ENCODE measurements around the gene PHF21B. TPM values are rescaled to one million over a fixed set of nuclear protein-coding genes. Genes with fewer than 3 reads are reported as not detected.
A peak's percentile ranks its signal among the peaks of the same experiment; 100 is the strongest.

Gene PHF21B
- total RNA-seq, 1 experiment from 2014 or later = not detected

- in situ Hi-C loops (cut with HindIII; ENCODE audit: low pct_unique_long_range_greater_than_20kb, low sequenced_read_pairs) = no loop called here
- DNase-seq (ENCODE audit: low read depth) = no peak
Measured at GRCh38 chr22:44996120-44996519, 13.7 kb downstream of the PHF21B start.

GRCh38 chr22:44995715-44996114 is 14.1 kb downstream of the PHF21B start:
- DNase-seq (ENCODE audit: low read depth) = no peak
- in situ Hi-C loops (cut with HindIII; ENCODE audit: low pct_unique_long_range_greater_than_20kb, low sequenced_read_pairs) = no loop called here

- no peak for DNase-seq (ENCODE audit: low read depth)
- in situ Hi-C loops (cut with HindIII; ENCODE audit: low pct_unique_long_range_greater_than_20kb, low sequenced_read_pairs) = no loop called here
Measured at GRCh38 chr22:44995105-44995514, 14.7 kb downstream of the PHF21B start.

DNA sequence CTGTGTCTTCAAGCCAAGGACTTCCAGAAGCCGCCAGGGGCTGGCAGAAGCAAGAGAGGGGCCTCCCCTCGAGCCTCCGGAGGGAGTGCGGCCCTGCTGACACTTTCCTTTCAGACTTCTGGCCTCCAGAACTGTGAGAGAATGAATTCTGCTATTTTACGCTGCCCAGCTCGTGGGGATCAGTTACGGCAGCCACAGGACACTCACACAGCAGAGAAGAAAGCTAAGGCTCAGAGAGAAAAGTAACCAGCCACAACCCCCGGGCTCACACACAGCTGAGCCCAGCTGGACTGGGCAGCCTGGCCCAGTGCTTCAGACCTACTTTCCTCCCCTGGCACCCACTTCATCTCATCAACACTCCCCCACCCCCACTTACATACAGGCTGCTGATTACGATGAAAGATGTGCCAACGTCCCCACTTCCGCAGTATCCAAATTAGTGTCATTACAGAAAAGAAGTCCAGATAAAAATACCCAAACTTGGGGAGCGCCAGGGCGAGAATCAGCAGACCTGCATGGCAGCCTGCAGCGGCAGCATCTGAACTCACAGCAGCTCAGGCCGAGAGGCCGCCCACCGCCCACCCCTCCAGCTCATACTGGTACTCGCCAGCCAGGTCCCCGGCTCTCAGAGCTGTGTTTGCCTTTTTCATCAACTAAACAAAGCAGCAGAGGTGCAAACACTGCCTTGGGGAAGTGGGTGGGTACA is 15.3 kb downstream of the PHF21B start:
- in situ Hi-C loops (cut with HindIII; ENCODE audit: low pct_unique_long_range_greater_than_20kb, low sequenced_read_pairs) = no loop called here
- no peak for DNase-seq (ENCODE audit: low read depth)

- DNase-seq (ENCODE audit: low read depth) = no peak
- in situ Hi-C loops (cut with HindIII; ENCODE audit: low pct_unique_long_range_greater_than_20kb, low sequenced_read_pairs) = no loop called here
Measured at GRCh38 chr22:44992166-44992565, 17.6 kb downstream of the PHF21B start.

GRCh38 chr22:44991218-44991617 is 18.6 kb downstream of the PHF21B start:
- no peak for DNase-seq (ENCODE audit: low read depth)
- in situ Hi-C loops (cut with HindIII; ENCODE audit: low pct_unique_long_range_greater_than_20kb, low sequenced_read_pairs) = no loop called here

DNA sequence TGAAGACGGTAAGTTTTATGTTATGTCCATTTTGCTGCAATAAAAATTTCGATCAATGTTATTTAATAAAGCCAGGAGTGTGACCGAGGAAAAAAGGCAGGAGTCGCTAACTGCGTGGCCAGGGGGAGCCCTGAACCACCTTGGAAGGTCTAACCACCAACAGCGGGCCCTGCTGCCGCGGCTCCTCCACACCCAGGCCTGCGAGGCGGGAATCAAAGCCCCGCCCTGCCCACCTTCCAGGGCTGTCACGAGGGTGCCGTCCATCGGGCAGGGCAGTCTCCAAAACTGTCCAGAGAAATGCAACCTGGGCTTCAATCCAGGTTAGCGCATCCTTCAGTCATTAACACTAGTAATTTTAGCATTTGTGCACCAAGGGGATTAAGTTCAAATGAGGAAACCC is 19.0 kb downstream of the PHF21B start:
- no peak for DNase-seq (ENCODE audit: low read depth)
- in situ Hi-C loops (cut with HindIII; ENCODE audit: low pct_unique_long_range_greater_than_20kb, low sequenced_read_pairs) = no loop called here

- in situ Hi-C loops (cut with HindIII; ENCODE audit: low pct_unique_long_range_greater_than_20kb, low sequenced_read_pairs) = no loop called here
- no peak for DNase-seq (ENCODE audit: low read depth)
Measured at GRCh38 chr22:44990328-44990727, 19.5 kb downstream of the PHF21B start.

DNA sequence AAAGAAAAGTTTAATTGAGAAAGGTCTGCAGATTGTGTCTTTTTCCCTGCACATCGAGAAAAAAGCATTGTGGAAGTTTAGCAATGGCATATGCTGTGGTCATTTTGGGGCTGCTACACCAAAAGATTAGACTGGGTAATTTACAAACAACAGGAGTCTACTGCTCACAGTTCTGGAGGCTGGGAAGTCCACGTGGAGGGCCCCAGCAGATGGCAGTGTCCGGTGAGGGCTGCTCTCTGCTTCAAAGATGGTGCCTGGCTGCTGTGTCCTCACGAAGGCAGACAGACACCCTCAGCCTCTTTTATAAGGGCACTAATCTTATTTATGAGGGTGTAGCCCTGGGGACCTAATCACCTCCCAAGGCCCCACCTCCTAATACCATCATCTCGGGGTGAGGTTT is 21.1 kb downstream of the PHF21B start:
- in situ Hi-C loops (cut with HindIII; ENCODE audit: low pct_unique_long_range_greater_than_20kb, low sequenced_read_pairs) = no loop called here
- no peak for DNase-seq (ENCODE audit: low read depth)

DNA sequence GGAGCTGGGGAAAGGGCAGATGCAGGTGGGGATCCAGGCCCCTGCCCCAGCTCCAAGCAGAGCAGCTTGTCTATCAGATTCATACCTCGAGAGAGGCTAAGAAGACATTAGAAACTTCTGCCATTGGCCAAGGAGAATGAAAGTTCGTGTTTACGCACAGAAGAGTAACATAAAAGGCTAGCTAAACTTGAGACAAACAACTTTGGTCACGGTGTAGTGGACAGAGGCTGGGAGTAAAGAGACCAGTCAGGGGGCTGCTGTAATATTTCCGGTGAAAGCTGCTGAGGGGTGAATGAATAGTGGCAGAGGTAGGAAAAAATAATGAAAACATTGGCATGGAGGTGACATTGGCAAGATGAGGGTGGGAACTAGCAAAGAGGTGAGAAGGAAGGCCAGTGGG is 22.9 kb downstream of the PHF21B start:
- in situ Hi-C loops (cut with HindIII; ENCODE audit: low pct_unique_long_range_greater_than_20kb, low sequenced_read_pairs) = no loop called here
- DNase-seq (ENCODE audit: low read depth) = no peak

GRCh38 chr22:44985906-44986527 is 23.8 kb downstream of the PHF21B start:
- in situ Hi-C loops (cut with HindIII; ENCODE audit: low pct_unique_long_range_greater_than_20kb, low sequenced_read_pairs) = no loop called here
- no peak for DNase-seq (ENCODE audit: low read depth)

- DNase-seq (ENCODE audit: low read depth) = no peak
- in situ Hi-C loops (cut with HindIII; ENCODE audit: low pct_unique_long_range_greater_than_20kb, low sequenced_read_pairs) = no loop called here
Measured at GRCh38 chr22:44983878-44984482, 25.8 kb downstream of the PHF21B start.

GRCh38 chr22:44982445-44982844 is 27.4 kb downstream of the PHF21B start:
- DNase-seq (ENCODE audit: low read depth) = no peak

GRCh38 chr22:44981857-44982256 is 27.9 kb downstream of the PHF21B start:
- DNase-seq (ENCODE audit: low read depth) = no peak
- in situ Hi-C loops (cut with HindIII; ENCODE audit: low pct_unique_long_range_greater_than_20kb, low sequenced_read_pairs) = no loop called here

More at GRCh38 chr22:44982445-44982844, 27.4 kb downstream of the PHF21B start:
- in situ Hi-C loops (cut with HindIII; ENCODE audit: low pct_unique_long_range_greater_than_20kb, low sequenced_read_pairs) = no loop called here

DNA sequence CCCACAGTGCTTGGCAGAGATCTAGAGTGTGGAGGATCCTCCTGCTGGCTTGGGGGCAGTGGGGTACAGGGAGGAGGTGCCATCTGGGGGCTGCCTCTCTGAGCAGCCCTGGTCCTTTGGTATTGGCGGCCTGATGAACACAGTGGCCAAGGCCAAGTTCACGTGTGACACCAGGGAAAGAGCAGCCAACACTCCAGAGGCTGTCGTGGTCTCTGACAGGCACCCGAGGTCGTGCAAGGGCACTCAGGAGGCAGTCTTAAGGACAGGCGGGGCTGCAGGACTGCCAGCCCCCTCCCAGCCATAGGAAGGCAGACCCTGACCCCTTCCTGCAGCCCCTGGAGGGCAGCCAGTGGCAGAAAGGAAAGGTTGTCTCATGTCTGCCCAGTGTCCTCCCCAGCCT is 30.7 kb downstream of the PHF21B start:
- no peak for DNase-seq (ENCODE audit: low read depth)
- in situ Hi-C loops (cut with HindIII; ENCODE audit: low pct_unique_long_range_greater_than_20kb, low sequenced_read_pairs) = no loop called here

- in situ Hi-C loops (cut with HindIII; ENCODE audit: low pct_unique_long_range_greater_than_20kb, low sequenced_read_pairs) = no loop called here
Measured at GRCh38 chr22:44975427-44976262, 34.2 kb downstream of the PHF21B start.

GRCh38 chr22:44974454-44974853 is 35.4 kb downstream of the PHF21B start:
- in situ Hi-C loops (cut with HindIII; ENCODE audit: low pct_unique_long_range_greater_than_20kb, low sequenced_read_pairs) = no loop called here
- no peak for DNase-seq (ENCODE audit: low read depth)

More at GRCh38 chr22:44975427-44976262, 34.2 kb downstream of the PHF21B start:
- peak; percentile 94 for DNase-seq (ENCODE audit: low read depth)

DNA sequence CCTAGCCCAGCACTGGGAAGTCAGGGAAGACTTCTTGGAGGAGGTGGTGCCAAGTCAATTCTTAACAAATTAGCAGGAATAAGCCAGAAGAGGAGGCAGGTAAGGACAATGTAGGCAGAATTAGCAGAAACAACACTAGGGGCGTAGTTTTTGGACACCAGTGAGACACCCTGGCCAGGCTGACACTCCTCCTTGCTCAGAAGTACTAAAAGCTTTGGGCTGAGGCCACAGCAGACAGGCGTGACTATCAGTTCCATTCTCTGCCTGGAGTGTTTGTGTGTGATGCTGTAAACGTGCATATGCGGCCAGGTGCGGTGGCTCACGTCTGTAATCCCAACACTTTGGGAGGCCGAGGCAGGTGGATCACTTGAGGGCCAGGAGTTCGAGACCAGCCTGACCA is 36.0 kb downstream of the PHF21B start:
- in situ Hi-C loops (cut with HindIII; ENCODE audit: low pct_unique_long_range_greater_than_20kb, low sequenced_read_pairs) = no loop called here
- no peak for DNase-seq (ENCODE audit: low read depth)
